22Rv1 (cell line): ENCODE results near the gene GFAP.

Experiments
- ZFX ChIP-seq: fragments of 450-650 bp; IDR thresholded peaks from 2 replicates; pipeline ENCODE4 v1.6.1; 2017; ENCODE audit warnings: antibody characterized with exemption, borderline replicate concordance
- TF ChIP-seq, protein P1 (sequence below): fragments of 450-650 bp; IDR thresholded peaks from 2 replicates; pipeline ENCODE4 v1.5.1; 2017; ENCODE audit warnings: mild to moderate bottlenecking

- TF ChIP-seq, protein P1, sequence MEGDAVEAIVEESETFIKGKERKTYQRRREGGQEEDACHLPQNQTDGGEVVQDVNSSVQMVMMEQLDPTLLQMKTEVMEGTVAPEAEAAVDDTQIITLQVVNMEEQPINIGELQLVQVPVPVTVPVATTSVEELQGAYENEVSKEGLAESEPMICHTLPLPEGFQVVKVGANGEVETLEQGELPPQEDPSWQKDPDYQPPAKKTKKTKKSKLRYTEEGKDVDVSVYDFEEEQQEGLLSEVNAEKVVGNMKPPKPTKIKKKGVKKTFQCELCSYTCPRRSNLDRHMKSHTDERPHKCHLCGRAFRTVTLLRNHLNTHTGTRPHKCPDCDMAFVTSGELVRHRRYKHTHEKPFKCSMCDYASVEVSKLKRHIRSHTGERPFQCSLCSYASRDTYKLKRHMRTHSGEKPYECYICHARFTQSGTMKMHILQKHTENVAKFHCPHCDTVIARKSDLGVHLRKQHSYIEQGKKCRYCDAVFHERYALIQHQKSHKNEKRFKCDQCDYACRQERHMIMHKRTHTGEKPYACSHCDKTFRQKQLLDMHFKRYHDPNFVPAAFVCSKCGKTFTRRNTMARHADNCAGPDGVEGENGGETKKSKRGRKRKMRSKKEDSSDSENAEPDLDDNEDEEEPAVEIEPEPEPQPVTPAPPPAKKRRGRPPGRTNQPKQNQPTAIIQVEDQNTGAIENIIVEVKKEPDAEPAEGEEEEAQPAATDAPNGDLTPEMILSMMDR: no peak
- no peak for TF ChIP-seq ZFX
These were observed 16.1 kb upstream of the GFAP start for GRCh38 chr17:44931376-44931775.
